ENCODE data around the gene PIERCE2. TPM values are rescaled to one million over a fixed set of nuclear protein-coding genes. Genes with fewer than 3 reads are reported as not detected.

PIERCE2 gene
- polyA plus RNA-seq (2011; rRNA removed) (1.4 and 2.8 TPM in 2 replicates), polyA minus RNA-seq (2011; rRNA and poly(A)+ RNA removed) (not detected in 2 replicates)

DNA sequence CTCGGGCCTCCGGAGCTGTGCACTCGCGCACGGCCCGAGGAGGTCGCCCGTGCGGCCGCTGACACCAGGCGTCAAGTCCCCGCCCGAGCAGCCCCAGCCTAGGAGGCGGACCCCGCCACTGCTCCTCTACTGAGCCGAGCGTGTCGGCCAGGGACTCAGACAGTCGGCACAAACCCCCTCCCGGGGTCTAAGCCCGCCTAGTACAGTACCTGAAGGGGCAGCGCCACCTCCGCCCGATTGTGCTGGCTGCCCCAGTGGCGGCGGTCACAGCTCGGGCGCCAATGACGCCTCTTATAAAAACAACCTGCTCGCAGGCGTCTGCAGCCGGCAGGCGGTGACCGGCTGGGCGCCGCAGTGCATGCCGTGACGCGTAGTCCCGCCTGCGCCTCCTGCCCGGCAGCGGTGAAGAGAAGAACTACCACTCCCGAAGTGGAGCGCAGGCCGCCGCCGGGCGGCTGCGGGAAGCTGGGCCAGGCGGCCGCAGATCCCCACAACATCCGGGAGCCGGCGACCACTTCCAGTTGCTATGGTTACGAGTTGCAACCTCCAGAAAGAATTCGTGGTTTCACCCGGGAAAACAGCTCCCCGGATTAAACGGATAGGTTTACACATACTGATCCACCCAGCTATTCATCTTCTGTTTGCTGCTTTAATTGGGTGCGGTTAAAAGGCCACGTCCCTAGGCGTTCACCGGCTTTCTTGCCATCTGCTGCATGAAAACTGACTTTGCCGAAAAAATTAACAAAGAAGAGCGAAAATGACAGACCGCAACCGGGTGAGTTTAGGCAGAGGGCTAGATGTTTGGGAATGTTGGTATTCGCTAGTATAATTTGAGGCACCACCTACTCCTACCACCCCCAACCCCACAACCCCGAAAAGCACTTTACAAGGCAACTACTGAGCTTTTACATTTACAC is at the start of gene PIERCE2, which contains the start of gene CCPG1:
TSS of gene PIERCE2 (plus strand) at position 484 of the 917 bp plus-strand sequence. CDS start at position 758, 274 bp downstream.
TSS of gene CCPG1 (minus strand) at position 348 of the 917 bp plus-strand sequence. CDS start 18,935 bp downstream, outside the sequence.
- peak within 1 kb of the TSS; percentile 81 for H3K4me3 ChIP-seq (ENCODE audit: low read depth, low read length)
- DNase-seq (ENCODE audit: low read depth) = peak; percentile 69
- POLR2A ChIA-PET = no interaction called here
- no peaks in the 10 kb centered on the region for H3K27me3 ChIP-seq (ENCODE audit: control insufficient read depth, insufficient read depth, low read length)
- TF ChIP-seq, protein P1, sequence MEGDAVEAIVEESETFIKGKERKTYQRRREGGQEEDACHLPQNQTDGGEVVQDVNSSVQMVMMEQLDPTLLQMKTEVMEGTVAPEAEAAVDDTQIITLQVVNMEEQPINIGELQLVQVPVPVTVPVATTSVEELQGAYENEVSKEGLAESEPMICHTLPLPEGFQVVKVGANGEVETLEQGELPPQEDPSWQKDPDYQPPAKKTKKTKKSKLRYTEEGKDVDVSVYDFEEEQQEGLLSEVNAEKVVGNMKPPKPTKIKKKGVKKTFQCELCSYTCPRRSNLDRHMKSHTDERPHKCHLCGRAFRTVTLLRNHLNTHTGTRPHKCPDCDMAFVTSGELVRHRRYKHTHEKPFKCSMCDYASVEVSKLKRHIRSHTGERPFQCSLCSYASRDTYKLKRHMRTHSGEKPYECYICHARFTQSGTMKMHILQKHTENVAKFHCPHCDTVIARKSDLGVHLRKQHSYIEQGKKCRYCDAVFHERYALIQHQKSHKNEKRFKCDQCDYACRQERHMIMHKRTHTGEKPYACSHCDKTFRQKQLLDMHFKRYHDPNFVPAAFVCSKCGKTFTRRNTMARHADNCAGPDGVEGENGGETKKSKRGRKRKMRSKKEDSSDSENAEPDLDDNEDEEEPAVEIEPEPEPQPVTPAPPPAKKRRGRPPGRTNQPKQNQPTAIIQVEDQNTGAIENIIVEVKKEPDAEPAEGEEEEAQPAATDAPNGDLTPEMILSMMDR (IDR thresholded peaks at IDR 0.05; ENCODE audit: insufficient read depth, low read depth, low read length) = peak; percentile 74
- no peaks in the 10 kb centered on the region for H3K36me3 ChIP-seq (ENCODE audit: control insufficient read depth, insufficient read depth, low read length)
- CTCF ChIA-PET = interaction anchor here (0.6 to 2.4 kb wide), 10 partner anchors 11 to 618 kb away, joined by 3 to 20 read pairs (median 6); no protein-coding TSS in a partner anchor

DNA sequence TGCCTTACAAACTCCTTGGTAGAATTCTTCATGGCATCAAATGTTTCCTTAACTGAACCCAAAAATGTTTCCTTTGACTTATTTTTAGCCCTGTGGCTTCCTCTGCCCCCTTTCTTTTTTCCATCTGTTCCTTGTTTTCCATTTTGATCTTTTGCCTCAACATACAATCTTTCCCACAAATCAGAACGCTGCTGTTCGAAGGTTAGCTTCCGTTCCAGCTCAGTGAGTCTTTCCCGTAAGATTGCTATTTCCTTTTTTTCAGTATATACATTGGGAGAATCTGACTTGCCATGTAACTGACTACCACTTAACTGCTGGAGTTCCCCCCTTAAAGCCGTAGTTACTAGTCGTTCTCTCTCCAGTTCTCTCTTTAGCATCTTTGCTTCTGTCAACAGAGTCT is 48.0 kb upstream of the PIERCE2 start:
- H3K27me3 ChIP-seq (ENCODE audit: control insufficient read depth, insufficient read depth, low read length) = no peaks in the 10 kb centered on the region
- H3K4me3 ChIP-seq (ENCODE audit: low read depth, low read length) = no peak overlapping the region
- ChIA-PET CTCF (interaction anchor here (0.7 kb wide), 1 partner anchor 33 kb away, joined by 5 read pairs; no protein-coding TSS in a partner anchor), POLR2A (interaction anchor here (0.6 kb wide), 1 partner anchor 28 kb away, joined by 3 read pairs; no protein-coding TSS in a partner anchor)
- TF ChIP-seq, protein P1 (IDR thresholded peaks at IDR 0.05; ENCODE audit: insufficient read depth, low read depth, low read length) = no peak
- H3K36me3 ChIP-seq (ENCODE audit: control insufficient read depth, insufficient read depth, low read length) = no peaks in the 10 kb centered on the region
- DNase-seq (ENCODE audit: low read depth) = no peak

DNA sequence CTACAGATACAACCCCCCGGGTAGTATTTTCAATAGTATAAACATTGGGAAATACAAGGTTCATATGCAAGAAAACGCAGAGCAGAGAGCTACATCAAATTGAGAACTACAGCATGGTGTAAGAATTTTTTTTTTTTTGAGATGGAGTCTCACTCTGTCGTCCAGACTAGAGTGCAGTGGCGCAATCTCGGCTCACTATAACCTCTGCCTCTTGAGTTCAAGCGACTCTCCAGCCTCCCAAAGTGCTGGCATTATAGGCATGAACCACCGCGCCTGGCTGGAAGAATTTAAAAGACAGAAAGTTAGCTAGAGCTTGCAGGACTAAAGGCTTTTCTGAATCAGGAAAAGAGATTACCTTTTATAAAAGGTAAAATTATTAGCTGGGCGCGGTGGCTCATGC is 47.2 kb upstream of the PIERCE2 start:
- no peaks in the 10 kb centered on the region for H3K36me3 ChIP-seq (ENCODE audit: control insufficient read depth, insufficient read depth, low read length)
- H3K27me3 ChIP-seq (ENCODE audit: control insufficient read depth, insufficient read depth, low read length) = no peaks in the 10 kb centered on the region
- no peak overlapping the region for H3K4me3 ChIP-seq (ENCODE audit: low read depth, low read length)
- ChIA-PET POLR2A (interaction anchor here (0.6 kb wide), 1 partner anchor 28 kb away, joined by 3 read pairs; no protein-coding TSS in a partner anchor), CTCF (interaction anchor here (0.7 kb wide), 1 partner anchor 32 kb away, joined by 5 read pairs; no protein-coding TSS in a partner anchor)
- TF ChIP-seq, protein P1 (IDR thresholded peaks at IDR 0.05; ENCODE audit: insufficient read depth, low read depth, low read length) = no peak
- DNase-seq (ENCODE audit: low read depth) = no peak

DNA sequence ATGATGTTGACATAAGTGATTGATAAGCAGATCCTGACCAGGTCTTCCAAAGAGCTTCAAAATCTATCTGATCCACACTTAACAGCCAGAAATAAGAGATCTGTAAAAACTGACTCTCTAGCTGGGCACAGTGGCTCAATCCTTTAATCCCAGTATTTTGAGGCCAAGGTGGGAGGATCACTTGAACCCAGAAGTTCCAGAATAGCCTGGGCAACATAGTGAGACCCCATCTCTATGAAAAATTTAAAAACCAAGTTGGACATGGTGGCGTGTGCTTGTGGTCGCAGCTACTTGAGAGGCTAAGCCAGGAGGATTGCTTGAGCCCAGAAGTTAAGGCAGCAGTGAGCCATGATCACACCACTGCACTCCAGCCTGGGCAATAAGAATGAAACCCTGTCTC is 45.7 kb upstream of the PIERCE2 start:
- DNase-seq (ENCODE audit: low read depth) = no peak
- TF ChIP-seq, protein P1 (IDR thresholded peaks at IDR 0.05; ENCODE audit: insufficient read depth, low read depth, low read length) = no peak
- H3K36me3 ChIP-seq (ENCODE audit: control insufficient read depth, insufficient read depth, low read length) = no peaks in the 10 kb centered on the region
- no peak overlapping the region for H3K4me3 ChIP-seq (ENCODE audit: low read depth, low read length)
- no peaks in the 10 kb centered on the region for H3K27me3 ChIP-seq (ENCODE audit: control insufficient read depth, insufficient read depth, low read length)
- CTCF ChIA-PET = no interaction called here
- POLR2A ChIA-PET = no interaction called here

DNA sequence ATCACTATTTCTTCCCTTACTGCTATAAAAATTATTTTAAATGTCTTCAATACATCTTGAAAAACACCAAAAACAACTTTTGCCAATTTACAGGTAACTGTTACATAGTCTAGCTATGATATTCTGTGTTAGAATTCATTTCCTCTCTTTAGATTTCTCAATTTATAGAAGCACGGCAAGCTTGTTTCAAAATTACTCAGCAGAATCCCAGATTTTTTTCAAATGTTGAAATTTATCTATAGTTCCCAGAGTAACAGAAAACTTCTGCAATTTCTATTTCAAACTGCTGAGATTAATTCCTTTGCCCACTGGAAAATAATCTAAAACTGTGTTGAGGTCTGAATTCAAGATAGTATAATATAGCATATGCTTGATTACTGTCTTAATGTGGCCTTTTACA is 41.3 kb upstream of the PIERCE2 start:
- Histone ChIP-seq H3K27me3 (ENCODE audit: control insufficient read depth, insufficient read depth, low read length) (no peaks in the 10 kb centered on the region), H3K36me3 (ENCODE audit: control insufficient read depth, insufficient read depth, low read length) (no peaks in the 10 kb centered on the region), H3K4me3 (ENCODE audit: low read depth, low read length) (no peak overlapping the region)
- DNase-seq (ENCODE audit: low read depth) = no peak
- ChIA-PET POLR2A (no interaction called here), CTCF (interaction anchor here (1.1 to 1.2 kb wide), 2 partner anchors 8 to 17 kb away, joined by 3 to 5 read pairs; no protein-coding TSS in a partner anchor)
- TF ChIP-seq, protein P1 (IDR thresholded peaks at IDR 0.05; ENCODE audit: insufficient read depth, low read depth, low read length) = no peak

Measured in BJ (cell line).